PC-9 (cell line): ENCODE data around the gene SENP3.

Experiments
- CTCF ChIP-seq: fragments of 200-600 bp; sonication (generic); conservative IDR thresholded peaks from 2 replicates; pipeline ENCODE4 v1.6.1; 2017; ENCODE audit warnings: mixed run types, antibody characterized with exemption, mild to moderate bottlenecking, moderate library complexity
- EZH2 ChIP-seq: fragments of 200-600 bp; sonication (generic); IDR thresholded peaks from 2 replicates; pipeline ENCODE4 v1.8.0; 2017; ENCODE audit warnings: antibody characterized with exemption, low read depth

GRCh38 chr17:7552621-7553051, 9.1 kb upstream of the SENP3 start:
- TF ChIP-seq CTCF (no peak), EZH2 (no peak)
